ENCODE measurements around the gene RIPOR2. TPM values are rescaled to one million over a fixed set of nuclear protein-coding genes. Genes with fewer than 3 reads are reported as not detected.
A peak's percentile ranks its signal among the peaks of the same experiment; 100 is the strongest.

RIPOR2 gene
- total and polyA plus RNA-seq, 8 donors: 3.9 to 56.8 (median 6.0) TPM

- TF ChIP-seq, protein P1, sequence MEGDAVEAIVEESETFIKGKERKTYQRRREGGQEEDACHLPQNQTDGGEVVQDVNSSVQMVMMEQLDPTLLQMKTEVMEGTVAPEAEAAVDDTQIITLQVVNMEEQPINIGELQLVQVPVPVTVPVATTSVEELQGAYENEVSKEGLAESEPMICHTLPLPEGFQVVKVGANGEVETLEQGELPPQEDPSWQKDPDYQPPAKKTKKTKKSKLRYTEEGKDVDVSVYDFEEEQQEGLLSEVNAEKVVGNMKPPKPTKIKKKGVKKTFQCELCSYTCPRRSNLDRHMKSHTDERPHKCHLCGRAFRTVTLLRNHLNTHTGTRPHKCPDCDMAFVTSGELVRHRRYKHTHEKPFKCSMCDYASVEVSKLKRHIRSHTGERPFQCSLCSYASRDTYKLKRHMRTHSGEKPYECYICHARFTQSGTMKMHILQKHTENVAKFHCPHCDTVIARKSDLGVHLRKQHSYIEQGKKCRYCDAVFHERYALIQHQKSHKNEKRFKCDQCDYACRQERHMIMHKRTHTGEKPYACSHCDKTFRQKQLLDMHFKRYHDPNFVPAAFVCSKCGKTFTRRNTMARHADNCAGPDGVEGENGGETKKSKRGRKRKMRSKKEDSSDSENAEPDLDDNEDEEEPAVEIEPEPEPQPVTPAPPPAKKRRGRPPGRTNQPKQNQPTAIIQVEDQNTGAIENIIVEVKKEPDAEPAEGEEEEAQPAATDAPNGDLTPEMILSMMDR (IDR thresholded peaks at IDR 0.05): no peak
These were observed 126.0 kb downstream of the RIPOR2 start for GRCh38 chr6:24809728-24810127.

GRCh38 chr6:24807584-24807983 lies 128.2 kb downstream of the RIPOR2 start:
- intact Hi-C loops (cut with DNase I): no loop called here
- ATAC-seq (no peak), DNase-seq (no peak)
- Histone ChIP-seq H3K9me3 (no peaks in the 10 kb centered on the region), H3K27ac (no peak overlapping the region), H3K4me3 (no peak overlapping the region), H3K4me1 (no peaks in the 10 kb centered on the region), H3K27me3 (no peaks in the 10 kb centered on the region), H3K36me3 (peaks cover 0 to 77% of the 10 kb centered on the region in 2 donors)
- TF ChIP-seq, protein P1 (IDR thresholded peaks at IDR 0.05): no peak

More at GRCh38 chr6:24809728-24810127, 126.0 kb downstream of the RIPOR2 start:
- ATAC-seq (no peak), DNase-seq (no peak)
- intact Hi-C loops (cut with DNase I): no loop called here
- Histone ChIP-seq H3K9me3 (no peaks in the 10 kb centered on the region), H3K27ac (no peak overlapping the region), H3K4me3 (no peak overlapping the region), H3K27me3 (no peaks in the 10 kb centered on the region), H3K4me1 (no peaks in the 10 kb centered on the region), H3K36me3 (peaks cover 0 to 63% of the 10 kb centered on the region in 2 donors)

- ATAC-seq (no peak), DNase-seq (no peak)
- H3K36me3 ChIP-seq: peaks cover 0 to 48% of the 10 kb centered on the region in 2 donors
- TF ChIP-seq, protein P1 (IDR thresholded peaks at IDR 0.05): no peak
- intact Hi-C loops (cut with DNase I): no loop called here
- H3K4me3 ChIP-seq: no peak overlapping the region
- H3K27ac ChIP-seq: no peak overlapping the region
- H3K27me3 ChIP-seq: no peaks in the 10 kb centered on the region
- no peaks in the 10 kb centered on the region for H3K9me3 ChIP-seq
- no peaks in the 10 kb centered on the region for H3K4me1 ChIP-seq
These were observed 133.3 kb downstream of the RIPOR2 start for GRCh38 chr6:24802271-24803059.

- no peaks in the 10 kb centered on the region for H3K4me1 ChIP-seq
- ATAC-seq (no peak), DNase-seq (no peak)
- no peak overlapping the region for H3K4me3 ChIP-seq
- no peaks in the 10 kb centered on the region for H3K9me3 ChIP-seq
- intact Hi-C loops (cut with DNase I): no loop called here
- H3K36me3 ChIP-seq: peaks cover 0 to 20% of the 10 kb centered on the region in 2 donors
- no peaks in the 10 kb centered on the region for H3K27me3 ChIP-seq
- TF ChIP-seq, protein P1 (IDR thresholded peaks at IDR 0.05): no peak
- no peak overlapping the region for H3K27ac ChIP-seq
These were observed 136.2 kb downstream of the RIPOR2 start for GRCh38 chr6:24799541-24799915.

DNA sequence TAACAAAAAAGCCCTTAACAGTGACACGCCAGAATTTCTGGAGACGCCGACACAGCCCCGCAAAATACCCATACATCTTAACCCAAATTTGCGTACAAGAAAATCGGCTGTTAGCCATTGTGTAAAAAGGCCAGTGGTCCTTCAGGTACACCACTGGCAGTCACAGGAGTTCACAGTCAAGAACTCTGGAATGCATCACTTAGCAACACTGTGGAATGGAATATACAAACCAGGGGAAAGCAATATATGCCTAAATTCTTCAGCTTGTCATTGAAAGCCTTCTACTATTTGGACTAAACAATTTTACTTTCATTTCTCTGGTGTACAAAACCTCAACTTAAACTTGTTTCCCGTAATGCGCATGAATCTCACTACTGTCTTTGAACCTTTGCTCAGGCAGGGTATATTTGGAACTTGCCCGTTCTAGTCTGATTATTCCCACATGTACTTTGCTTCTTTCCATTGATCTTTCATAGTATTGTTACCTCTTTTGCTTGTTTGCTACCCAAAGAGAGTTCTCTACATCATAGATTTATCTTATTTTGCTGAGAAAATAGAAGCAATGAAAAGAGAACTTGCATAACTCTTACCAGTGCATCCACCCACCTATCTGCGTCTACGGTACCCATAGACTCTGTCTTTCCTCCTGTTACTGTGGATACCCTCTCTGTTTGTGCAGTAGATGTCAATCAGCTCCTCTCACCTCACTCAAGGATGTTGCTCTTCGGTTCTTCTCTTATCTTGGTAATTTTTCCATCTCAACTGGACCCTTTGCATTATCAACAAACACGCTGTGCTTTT lies 136.8 kb downstream of the RIPOR2 start, which contains the start of gene ARMH2:
TSS of gene ARMH2 (minus strand) at position 178 of the 801 bp plus-strand sequence. CDS start at position 118, 60 bp downstream.
- no peak within 1 kb of the TSS for H3K4me3 ChIP-seq
- no peaks in the 10 kb centered on the region for H3K4me1 ChIP-seq
- TF ChIP-seq, protein P1 (IDR thresholded peaks at IDR 0.05): no peak
- ATAC-seq (peak; percentile 80), DNase-seq (peak in 1 of 4 donors; percentile 23)
- no peaks in the 10 kb centered on the region for H3K9me3 ChIP-seq
- H3K27ac ChIP-seq: no peak within 1 kb of the TSS
- H3K36me3 ChIP-seq: peaks cover 0 to 14% of the 10 kb centered on the region in 2 donors
- H3K27me3 ChIP-seq: no peaks in the 10 kb centered on the region
- intact Hi-C loops (cut with DNase I): no loop called here

Data from left lung (tissue), 10 donors.